HCT116 (cell line): ENCODE measurements around the gene TBC1D1. TPM values are rescaled to one million over a fixed set of nuclear protein-coding genes. Genes with fewer than 3 reads are reported as not detected.

Source experiments
- ATAC-seq: fragments of 200-7000 bp; cut with Tn5 transposase; 2 replicates; pipeline ENCODE4 v1.9.1; 2020; ENCODE audit warnings: mild to moderate bottlenecking, moderate library complexity
- BruUV-seq: library from RNA; stranded (reverse); fragments of 400-500 nt; replicated peaks from 2 replicates; lab custom pipeline; 2021; lab: Mats Ljungman, UMichigan
- CTCF ChIA-PET: fragments of 300-600 bp; sonication (Branson Sonifier 250); formaldehyde crosslinking; loops from one replicate; lab custom pipeline; 2021; ENCODE audit warnings: antibody characterized with exemption; lab: Charles Lee
- POLR2A ChIA-PET: fragments of 300-600, 350-600 bp; sonication (Branson Sonifier 250); formaldehyde crosslinking; loops from one replicate; lab custom pipeline; 2021; ENCODE audit warnings: antibody characterized with exemption; lab: Charles Lee
- RAD21 ChIA-PET, 2 experiments: fragments of 300-600 bp; sonication (Branson Sonifier 250); formaldehyde crosslinking; loops; one replicate each; lab custom pipeline; 2023; ENCODE audit warnings: low total read pairs in 2 of 2; ENCODE audit not compliant: uncharacterized antibody in 2 of 2, unreplicated experiment in 2 of 2, low non-redundant PET in 1 of 2; lab: Charles Lee
- DNase-seq: peaks from one replicate; pipeline ENCODE4 v3.0.0-alpha.2; 2010; ENCODE audit warnings: low read depth, low spot score
- H2AFZ ChIP-seq: fragments of 200-600 bp; shearing (Covaris generic), sonication (generic); 2 replicates; pipeline ENCODE4 v1.6.1; 2017; ENCODE audit warnings: low read depth, mixed run types, mixed read lengths, antibody characterized with exemption, low read length; ENCODE audit not compliant: poor library complexity, severe bottlenecking
- H3K27ac ChIP-seq: 2 replicates; pipeline ENCODE4 v1.5.1; 2012; ENCODE audit warnings: low read depth, low read length
- H3K27me3 ChIP-seq: fragments of 200-600 bp; sonication (generic); 2 replicates; pipeline ENCODE4 v1.6.1; 2016; ENCODE audit warnings: mixed run types, low read length, mixed read lengths; ENCODE audit not compliant: insufficient read depth
- H3K36me3 ChIP-seq, 2 experiments: fragments of 200-500 bp in 1 of 2; fragments of 200-600 bp in 1 of 2; sonication (Bioruptor generic) in 1 of 2; sonication (generic) in 1 of 2; 2 replicates each; pipeline versions ENCODE4 v1.5.1 to v1.6.1; 2014 to 2016; ENCODE audit warnings: low read length in 2 of 2, inconsistent platforms in 1 of 2, mixed read lengths in 1 of 2, mixed run types in 1 of 2; ENCODE audit not compliant: insufficient read depth in 2 of 2, control insufficient read depth in 1 of 2
- H3K4me1 ChIP-seq, 2 experiments: fragments of 200-600 bp in 1 of 2; sonication (generic) in 1 of 2; 2 replicates each; pipeline versions ENCODE4 v1.5.1 to v1.6.1; 2012 to 2017; ENCODE audit warnings: low read length in 2 of 2, inconsistent platforms in 1 of 2, mild to moderate bottlenecking in 1 of 2, mixed read lengths in 1 of 2, mixed run types in 1 of 2, moderate library complexity in 1 of 2; ENCODE audit not compliant: insufficient read depth in 2 of 2, control insufficient read depth in 1 of 2
- H3K4me2 ChIP-seq: fragments of 200-600 bp; sonication (generic); 2 replicates; pipeline ENCODE4 v1.6.1; 2017; ENCODE audit warnings: mixed run types, low read length, mixed read lengths
- H3K4me3 ChIP-seq, 2 experiments: fragments of 200-600 bp in 1 of 2; sonication (generic) in 1 of 2; replicated peaks in 1 of 2; 2 replicates each; pipeline ENCODE4 v1.5.1; 2011 to 2016; ENCODE audit warnings: low read length in 2 of 2, control low read depth in 1 of 2, low read depth in 1 of 2, mild to moderate bottlenecking in 1 of 2, mixed read lengths in 1 of 2, mixed run types in 1 of 2
- H3K79me2 ChIP-seq: fragments of 200-600 bp; sonication (generic); 2 replicates; pipeline ENCODE4 v1.6.1; 2017; ENCODE audit warnings: mild to moderate bottlenecking, mixed run types, low read length, moderate library complexity, mixed read lengths; ENCODE audit not compliant: insufficient read depth
- H3K9ac ChIP-seq: fragments of 200-600 bp; sonication (generic); 2 replicates; pipeline ENCODE4 v1.6.1; 2016; ENCODE audit warnings: low read length, mixed read lengths
- H3K9me2 ChIP-seq: fragments of 200-600 bp; sonication (generic), shearing (Covaris generic); 2 replicates; pipeline ENCODE4 v1.6.1; 2017; ENCODE audit warnings: mixed run types, mild to moderate bottlenecking, moderate library complexity; ENCODE audit not compliant: insufficient read depth
- H3K9me3 ChIP-seq, 2 experiments: fragments of 200-500 bp in 1 of 2; fragments of 200-600 bp in 1 of 2; sonication (Bioruptor generic) in 1 of 2; sonication (generic) in 1 of 2; 2 replicates each; pipeline ENCODE4 v1.6.1; 2014 to 2017; ENCODE audit warnings: low read length in 2 of 2, mixed read lengths in 2 of 2, inconsistent platforms in 1 of 2, low read depth in 1 of 2, mild to moderate bottlenecking in 1 of 2, mixed run types in 1 of 2, moderate library complexity in 1 of 2; ENCODE audit not compliant: control insufficient read depth in 1 of 2, insufficient read depth in 1 of 2
- H4K20me1 ChIP-seq: fragments of 200-600 bp; sonication (generic), shearing (Covaris generic); 2 replicates; pipeline ENCODE4 v1.6.1; 2017; ENCODE audit warnings: mixed run types, mild to moderate bottlenecking, moderate library complexity; ENCODE audit not compliant: insufficient read depth
- CBX3 ChIP-seq: IDR thresholded peaks from 2 replicates; pipeline ENCODE4 v1.6.1; 2012; ENCODE audit warnings: low read depth
- FOSL1 ChIP-seq: IDR thresholded peaks from 2 replicates; pipeline ENCODE4 v1.6.1; 2012; ENCODE audit warnings: low read depth
- JUND ChIP-seq: IDR thresholded peaks from 2 replicates; pipeline ENCODE4 v1.6.1; 2012
- POLR2A ChIP-seq: IDR thresholded peaks from 2 replicates; pipeline ENCODE4 v1.7.0; 2011; ENCODE audit warnings: borderline replicate concordance; ENCODE audit not compliant: insufficient read depth, insufficient read length; ENCODE audit errors: extremely low read depth
- POLR2AphosphoS5 ChIP-seq: IDR thresholded peaks from 2 replicates; pipeline ENCODE4 v1.6.1; 2011; ENCODE audit warnings: mild to moderate bottlenecking, low read depth, low read length, moderate library complexity
- SIN3A ChIP-seq: IDR thresholded peaks from 2 replicates; pipeline ENCODE4 v1.6.1; 2012; ENCODE audit warnings: low read depth
- SP1 ChIP-seq: IDR thresholded peaks from 2 replicates; pipeline ENCODE4 v1.6.1; 2012; ENCODE audit warnings: low read depth
- ZFX ChIP-seq: fragments of 450-650 bp; IDR thresholded peaks from 2 replicates; pipeline ENCODE4 v1.6.1; 2017
- intact Hi-C: fragments of 100-400 bp; cut with micrococcal nuclease; formaldehyde crosslinking; loops from 2 replicates; pipeline ENCODE4 v1.10.0; 2022
- total RNA-seq: library from RNA; stranded (reverse); gene quantifications from one replicate; pipeline ENCODE4 v1.2.1, GENCODE V29; 2021; ENCODE audit not compliant: unreplicated experiment
- TF ChIP-seq, protein P1 (sequence below): IDR thresholded peaks from 2 replicates; pipeline ENCODE4 v1.6.1; 2011; ENCODE audit warnings: mild to moderate bottlenecking, low read length, moderate library complexity; ENCODE audit not compliant: insufficient replicate concordance; ENCODE audit errors: extremely low read depth
- TF ChIP-seq, protein P2 (sequence below): IDR thresholded peaks from 2 replicates; pipeline ENCODE4 v1.6.1; 2012

The TBC1D1 gene
- total RNA-seq, 1 experiment from 2014 or later = 82.7 TPM

DNA sequence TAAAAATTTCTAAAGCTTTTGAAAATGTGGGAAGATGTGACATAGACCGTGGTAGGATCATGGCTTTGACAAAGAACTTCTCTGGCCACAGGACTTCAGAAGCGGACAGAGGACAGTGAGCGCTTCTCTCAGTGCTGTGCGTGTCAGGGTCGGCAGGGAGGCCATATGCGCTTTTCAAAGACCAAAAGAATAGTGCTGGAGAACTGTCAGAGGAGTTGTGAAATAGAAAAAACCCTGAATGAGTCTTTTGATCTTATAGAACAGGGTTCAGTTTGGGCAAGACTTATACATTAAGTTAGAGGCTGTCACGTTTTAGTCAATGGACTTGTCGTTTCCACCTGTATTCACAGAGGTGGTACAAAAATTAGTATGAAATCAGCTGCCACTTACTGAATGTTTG, 146.7 kb downstream of the TBC1D1 start:
- TF ChIP-seq SP1 (no peak), JUND (no peak), SIN3A (no peak)
- Histone ChIP-seq H3K79me2 (no peaks in the 10 kb centered on the region), H3K9me2 (no peaks in the 10 kb centered on the region), H4K20me1 (no peaks in the 10 kb centered on the region; the same call in 1 of the 2 replicates), H3K9me3 (no peaks in the 10 kb centered on the region), H3K4me3 (no peak overlapping the region), H3K27me3 (no peaks in the 10 kb centered on the region), H3K36me3 (no peaks in the 10 kb centered on the region; a peak in 1 of 4 replicates), H3K9ac (no peak overlapping the region), H2AFZ (no peak overlapping the region), H3K4me2 (no peak overlapping the region), H3K27ac (no peak overlapping the region), H3K4me1 (no peaks in the 10 kb centered on the region)
- no peak for DNase-seq
- RAD21 ChIA-PET = no interaction called here
- POLR2A ChIA-PET = no interaction called here
- intact Hi-C loops = loop anchor here (5.0 kb wide), 2 partner anchors 435 to 585 kb away; a partner anchor contains a TSS
- no peak for ATAC-seq
- CTCF ChIA-PET = no interaction called here
- no TSS peak for BruUV-seq

DNA sequence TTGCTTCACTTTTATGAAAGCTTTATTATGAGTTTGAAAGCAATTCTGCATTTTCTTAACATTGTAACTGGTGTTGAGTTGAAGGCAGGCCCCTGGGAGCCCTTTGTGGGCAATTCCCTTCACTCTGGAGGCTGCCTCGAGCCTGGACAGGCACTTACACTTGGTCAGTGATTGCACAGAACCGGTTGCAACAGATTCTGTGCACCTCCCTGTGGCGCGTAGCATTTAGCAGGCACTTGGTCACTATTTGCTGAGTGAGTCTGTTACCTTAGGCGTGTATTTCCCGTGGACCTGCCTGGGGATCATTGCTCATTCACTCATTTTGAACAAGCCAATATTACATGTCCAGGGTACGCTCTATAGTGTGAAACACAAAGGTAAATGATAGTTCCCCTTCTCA, 149.7 kb downstream of the TBC1D1 start:
- Histone ChIP-seq H3K27ac (no peak overlapping the region), H3K9ac (no peak overlapping the region), H3K27me3 (no peaks in the 10 kb centered on the region), H2AFZ (no peak overlapping the region), H3K4me2 (no peak overlapping the region), H4K20me1 (no peaks in the 10 kb centered on the region; the same call in 1 of the 2 replicates), H3K4me1 (no peaks in the 10 kb centered on the region), H3K36me3 (no peaks in the 10 kb centered on the region; a peak in 1 of 4 replicates), H3K9me2 (no peaks in the 10 kb centered on the region), H3K9me3 (no peaks in the 10 kb centered on the region), H3K79me2 (no peaks in the 10 kb centered on the region), H3K4me3 (no peak overlapping the region)
- ChIA-PET CTCF (no interaction called here), RAD21 (no interaction called here), POLR2A (no interaction called here)
- DNase-seq (no peak), ATAC-seq (no peak)
- no TSS peak for BruUV-seq
- no peak for TF ChIP-seq SIN3A
- TF ChIP-seq, protein P1, sequence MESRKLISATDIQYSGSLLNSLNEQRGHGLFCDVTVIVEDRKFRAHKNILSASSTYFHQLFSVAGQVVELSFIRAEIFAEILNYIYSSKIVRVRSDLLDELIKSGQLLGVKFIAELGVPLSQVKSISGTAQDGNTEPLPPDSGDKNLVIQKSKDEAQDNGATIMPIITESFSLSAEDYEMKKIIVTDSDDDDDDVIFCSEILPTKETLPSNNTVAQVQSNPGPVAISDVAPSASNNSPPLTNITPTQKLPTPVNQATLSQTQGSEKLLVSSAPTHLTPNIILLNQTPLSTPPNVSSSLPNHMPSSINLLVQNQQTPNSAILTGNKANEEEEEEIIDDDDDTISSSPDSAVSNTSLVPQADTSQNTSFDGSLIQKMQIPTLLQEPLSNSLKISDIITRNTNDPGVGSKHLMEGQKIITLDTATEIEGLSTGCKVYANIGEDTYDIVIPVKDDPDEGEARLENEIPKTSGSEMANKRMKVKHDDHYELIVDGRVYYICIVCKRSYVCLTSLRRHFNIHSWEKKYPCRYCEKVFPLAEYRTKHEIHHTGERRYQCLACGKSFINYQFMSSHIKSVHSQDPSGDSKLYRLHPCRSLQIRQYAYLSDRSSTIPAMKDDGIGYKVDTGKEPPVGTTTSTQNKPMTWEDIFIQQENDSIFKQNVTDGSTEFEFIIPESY = no peak
- no peak for TF ChIP-seq FOSL1
- TF ChIP-seq ZFX = no peak
- TF ChIP-seq, protein P2, sequence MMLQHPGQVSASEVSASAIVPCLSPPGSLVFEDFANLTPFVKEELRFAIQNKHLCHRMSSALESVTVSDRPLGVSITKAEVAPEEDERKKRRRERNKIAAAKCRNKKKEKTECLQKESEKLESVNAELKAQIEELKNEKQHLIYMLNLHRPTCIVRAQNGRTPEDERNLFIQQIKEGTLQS = no peak
- TF ChIP-seq CBX3 = no peak
- TF ChIP-seq POLR2AphosphoS5 = no peak
- no peak for TF ChIP-seq POLR2A
- TF ChIP-seq JUND = no peak
- intact Hi-C loops = no loop called here
